Activated CD4-positive, alpha-beta T cell treated with anti-CD3 and anti-CD28 coated beads, Interleukin-10, Interleukin-2, amounts not matched to agents 100 ng/mL and 50 ng/mL, durations not matched to agents 16 hours and 8 hours (primary cell): ENCODE data around the gene POU6F2.

ENCODE experiments used
- DNase-seq: peaks from one replicate; pipeline ENCODE4 v3.0.0-alpha.2; 2020

The POU6F2 gene

DNA sequence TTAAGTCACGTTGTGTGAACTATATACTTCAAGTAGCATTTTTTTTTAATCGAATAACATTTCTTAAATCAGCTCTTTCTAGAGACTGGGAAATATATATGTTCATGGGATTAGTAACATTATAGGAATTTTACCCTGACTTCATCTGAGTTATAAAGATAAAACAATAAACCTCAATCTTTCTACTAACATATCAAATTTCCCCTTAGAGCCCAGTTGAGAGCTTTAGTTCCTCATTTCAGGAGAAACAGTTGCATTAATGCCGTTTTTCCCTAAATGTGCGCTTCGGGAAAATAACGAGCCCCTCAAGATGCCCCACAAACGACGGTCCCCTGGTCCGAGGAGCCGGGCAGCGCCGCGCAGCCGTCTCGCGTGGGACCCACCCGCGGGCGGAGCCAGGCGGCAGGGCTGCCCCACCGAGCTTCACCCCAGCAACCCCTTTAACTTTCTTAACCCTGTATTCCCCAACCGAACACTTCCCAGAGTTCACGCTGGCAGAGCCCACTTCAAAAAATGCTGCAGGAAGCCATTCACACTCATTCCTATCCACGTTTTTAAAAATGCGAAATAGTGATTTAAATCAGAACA is 436.0 kb downstream of the POU6F2 start:
- no peak for DNase-seq

DNA sequence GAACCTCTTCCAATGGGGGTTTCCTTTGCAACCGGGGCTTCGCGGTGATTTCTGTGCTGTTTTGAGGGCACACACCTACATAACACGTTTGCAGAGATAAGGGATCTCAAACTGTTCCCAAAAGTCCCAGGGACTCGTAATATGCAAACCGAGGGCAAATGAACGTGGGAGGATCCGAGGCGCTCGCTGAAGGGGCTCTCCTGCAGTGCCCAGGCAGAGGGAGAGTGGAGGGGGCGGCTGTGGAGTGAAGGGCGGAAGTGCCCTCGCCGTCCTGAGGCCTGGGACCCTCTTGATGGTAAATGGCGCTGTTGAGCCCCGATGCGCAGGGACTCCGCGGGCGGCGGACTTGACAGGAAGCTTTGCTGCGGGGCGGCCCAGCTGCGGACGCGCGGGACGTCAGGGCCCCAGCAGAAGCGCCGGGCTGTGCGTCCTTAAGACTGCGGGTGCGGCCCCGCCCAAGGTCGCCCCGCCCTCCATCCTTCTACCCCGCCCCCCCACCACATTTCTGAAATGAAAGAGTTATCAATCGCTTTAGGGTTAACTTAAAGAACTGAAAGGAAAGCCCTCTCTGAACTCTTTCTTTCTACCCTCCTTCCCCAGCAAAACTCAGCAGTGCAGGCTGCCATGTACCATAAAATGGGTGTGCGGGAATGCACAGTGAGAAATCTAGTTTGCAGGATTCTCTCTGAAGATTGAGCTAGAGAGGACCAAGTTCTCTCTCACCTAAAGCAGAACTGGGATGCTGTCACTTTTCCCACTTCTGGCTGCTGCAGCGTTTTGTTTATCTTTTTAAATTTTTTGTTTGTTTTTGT is 436.7 kb downstream of the POU6F2 start:
- DNase-seq, result peak; percentile 64

DNA sequence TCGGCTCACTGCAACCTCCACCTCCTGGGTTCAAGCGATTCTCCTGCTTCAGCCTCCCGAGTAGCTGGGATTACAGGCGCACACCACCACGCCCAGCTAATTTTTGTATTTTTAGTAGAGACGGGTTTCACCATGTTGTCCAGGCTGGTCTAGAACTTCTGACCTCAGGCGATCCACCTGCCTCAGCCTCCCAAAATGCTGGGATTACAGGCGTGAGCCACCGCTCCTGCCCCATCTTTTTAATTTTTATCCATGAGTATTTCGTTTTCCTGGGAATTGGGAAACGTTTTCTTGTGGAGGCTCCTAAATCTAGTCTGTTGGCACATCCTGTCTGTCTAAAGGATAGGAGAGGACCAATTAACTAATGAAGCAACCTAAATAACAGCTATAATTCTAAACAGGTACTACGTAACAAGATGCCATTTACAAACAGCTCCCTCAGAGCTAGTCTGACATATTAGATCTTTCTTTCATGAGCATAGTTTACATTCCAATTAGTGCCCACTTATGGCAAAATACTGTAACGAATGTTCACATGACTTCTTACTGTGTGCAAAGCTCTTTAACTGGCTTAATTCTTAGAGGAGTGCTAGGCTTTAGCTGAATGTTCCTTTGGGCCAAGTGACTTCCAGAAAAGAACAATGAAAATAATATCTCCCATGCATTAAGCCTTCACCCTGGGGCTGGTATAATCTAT is 437.5 kb downstream of the POU6F2 start:
- no peak for DNase-seq

DNA sequence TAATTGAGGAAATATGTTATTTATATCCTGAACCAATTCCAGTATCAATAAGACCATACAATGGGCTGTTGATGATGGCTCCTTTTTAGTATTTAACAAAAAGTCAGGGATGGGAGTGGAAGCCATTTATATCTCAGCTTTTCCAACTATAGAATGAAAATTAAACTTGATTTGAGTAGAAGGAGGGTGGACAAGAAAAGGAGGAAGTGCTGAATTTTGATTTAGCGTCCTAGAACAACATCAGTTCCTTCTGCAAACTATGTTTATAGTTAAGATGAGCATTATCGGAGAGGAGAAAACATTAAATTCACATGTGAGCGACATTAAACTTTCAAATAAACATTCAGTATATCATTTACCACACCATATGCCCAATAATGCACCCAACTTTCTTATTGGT is 439.2 kb downstream of the POU6F2 start:
- DNase-seq, result no peak

DNA sequence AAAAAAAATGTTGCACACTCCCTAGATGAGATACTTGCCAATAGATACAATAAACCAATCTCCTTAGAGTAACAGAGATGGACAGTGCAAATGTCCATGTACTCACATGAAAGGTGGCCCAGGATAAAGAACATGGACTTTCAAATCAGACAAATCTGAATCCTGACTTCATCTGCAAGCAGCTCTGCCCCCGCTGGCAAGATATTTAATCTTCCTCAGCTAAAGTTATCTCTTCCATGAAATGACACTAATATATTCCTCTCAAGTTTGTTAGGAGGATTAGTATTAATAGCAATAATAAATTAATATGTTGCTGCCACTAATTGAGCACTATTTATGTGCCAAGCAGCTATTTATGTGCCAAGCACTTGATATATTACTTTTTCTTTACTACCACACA is 439.9 kb downstream of the POU6F2 start:
- no peak for DNase-seq

DNA sequence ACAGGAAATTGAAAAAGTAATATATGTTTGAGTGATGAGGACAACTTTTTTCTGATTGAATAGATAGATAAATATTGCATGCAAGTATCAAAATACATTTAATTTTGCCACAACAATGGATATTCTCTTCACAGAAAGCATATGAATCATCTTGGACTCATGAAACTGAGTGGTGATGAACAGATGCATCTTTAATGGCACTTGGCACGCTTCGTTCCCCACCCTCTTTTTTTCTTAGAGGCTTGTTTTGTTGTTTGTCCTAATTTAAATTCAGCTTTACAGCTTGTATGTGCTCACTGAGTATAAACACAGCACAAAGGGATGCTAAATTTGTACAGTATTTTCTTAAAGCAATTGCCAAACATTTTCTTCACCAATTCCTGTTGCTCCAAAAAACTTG is 443.5 kb downstream of the POU6F2 start:
- DNase-seq, result no peak

DNA sequence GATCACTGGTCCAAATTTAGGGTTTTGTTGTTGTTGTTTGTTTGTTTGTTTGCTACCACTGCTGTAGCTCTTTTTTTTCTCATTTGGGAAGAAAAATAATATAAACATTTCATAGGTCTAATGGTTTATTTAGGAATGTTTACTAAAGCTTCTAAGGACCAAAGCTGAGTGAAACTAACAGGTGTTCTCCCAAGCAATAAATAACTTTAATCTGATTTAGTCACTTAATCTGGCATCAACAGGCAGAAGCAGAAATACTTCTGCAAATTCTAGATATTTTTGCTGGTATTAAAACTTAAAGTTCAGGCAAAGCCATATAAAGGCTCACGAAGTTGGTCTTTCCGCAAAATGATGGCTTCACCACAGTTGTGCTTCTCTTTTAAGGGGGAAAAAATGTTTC is 444.0 kb downstream of the POU6F2 start:
- no peak for DNase-seq

DNA sequence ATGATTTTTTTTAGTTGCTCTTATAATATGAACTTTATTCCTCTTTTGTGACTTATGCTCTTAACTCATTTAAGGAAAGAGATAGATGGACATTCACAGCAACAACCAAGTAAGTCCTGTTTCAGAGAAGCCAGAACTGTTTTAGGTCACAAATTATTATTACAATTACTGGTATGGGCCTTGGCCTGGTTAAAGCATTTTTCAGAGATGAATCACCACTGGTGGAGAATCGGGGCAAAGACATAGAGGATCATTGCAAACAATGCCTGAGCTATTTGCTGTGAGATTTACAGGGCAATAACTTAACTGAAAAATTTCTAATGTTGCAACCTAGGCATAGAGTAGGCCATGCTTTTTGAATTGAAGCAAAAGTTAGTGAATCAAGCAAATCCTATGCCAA is 450.5 kb downstream of the POU6F2 start:
- DNase-seq, result no peak

DNA sequence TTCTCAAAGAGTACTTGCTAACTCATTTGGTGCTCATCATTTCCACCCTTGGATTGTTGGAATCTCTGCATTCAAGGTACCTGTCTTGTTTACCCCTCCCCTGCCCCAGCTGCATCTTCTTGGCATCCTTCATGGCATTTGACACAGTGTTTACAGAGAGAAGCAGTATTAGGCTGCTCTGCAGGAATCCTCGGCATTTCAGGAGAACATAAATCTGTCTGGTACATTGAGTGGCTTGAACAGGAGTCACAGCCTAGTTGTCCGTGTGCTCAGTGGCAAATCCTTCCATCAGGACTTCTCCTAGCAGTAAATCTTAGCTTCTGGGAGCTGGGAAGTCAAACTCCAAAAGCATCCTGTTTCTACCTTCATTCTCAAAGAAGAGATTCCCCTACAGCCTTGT is 451.7 kb downstream of the POU6F2 start:
- no peak for DNase-seq

DNA sequence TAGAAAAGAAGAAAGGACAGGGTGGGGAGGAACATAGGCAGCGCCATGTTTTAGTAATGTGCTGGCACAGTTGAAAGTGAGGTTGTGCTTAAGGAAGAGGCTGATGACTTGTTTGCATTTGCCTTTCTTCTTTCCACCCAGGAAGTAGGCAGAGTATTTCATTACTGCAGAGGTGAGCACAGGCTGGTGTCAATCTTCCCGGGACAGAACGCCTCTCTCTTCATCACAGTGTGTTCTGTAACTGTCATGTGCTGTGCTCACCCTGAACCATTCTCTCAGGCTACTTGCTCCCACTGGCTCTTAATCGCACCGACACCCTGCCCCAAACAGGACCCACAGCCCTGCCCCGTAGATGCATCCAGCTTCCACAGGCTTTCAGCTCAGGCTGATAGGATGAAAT is 452.7 kb downstream of the POU6F2 start:
- DNase-seq, result no peak

DNA sequence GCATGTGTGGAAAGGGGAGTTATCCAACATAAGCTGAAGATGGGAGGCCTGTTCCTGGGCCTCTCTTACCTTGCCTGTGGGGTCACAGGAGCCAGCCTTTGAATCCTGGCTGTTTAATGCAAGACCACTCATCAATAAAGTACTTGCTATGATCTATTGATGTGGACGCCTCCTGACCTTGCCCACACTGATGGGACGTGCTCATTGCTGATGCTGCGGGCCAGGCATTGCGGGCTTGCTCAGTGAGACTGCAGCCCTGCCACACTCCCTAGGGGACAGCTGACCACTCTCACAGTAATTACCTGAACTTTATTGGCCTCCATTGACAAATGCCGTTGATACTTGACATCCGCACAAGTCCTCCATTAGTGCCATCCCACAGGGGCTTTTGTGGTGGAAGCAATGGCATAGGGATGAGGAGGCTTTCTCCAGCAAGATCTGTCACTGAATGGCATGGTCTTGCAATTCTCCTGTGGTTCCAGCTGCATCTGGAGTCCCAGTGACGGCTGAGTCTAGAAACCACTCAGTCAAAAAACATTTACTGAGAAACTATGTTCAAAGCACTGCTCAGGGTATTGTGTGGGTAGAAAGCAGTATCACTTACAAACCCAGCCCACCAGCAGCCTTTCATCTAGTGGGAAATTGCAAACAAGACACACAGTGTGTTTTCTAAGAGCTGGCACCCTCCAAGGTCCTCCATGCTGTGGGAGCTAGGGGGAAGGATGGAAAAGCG is 453.4 kb downstream of the POU6F2 start:
- DNase-seq, result no peak

DNA sequence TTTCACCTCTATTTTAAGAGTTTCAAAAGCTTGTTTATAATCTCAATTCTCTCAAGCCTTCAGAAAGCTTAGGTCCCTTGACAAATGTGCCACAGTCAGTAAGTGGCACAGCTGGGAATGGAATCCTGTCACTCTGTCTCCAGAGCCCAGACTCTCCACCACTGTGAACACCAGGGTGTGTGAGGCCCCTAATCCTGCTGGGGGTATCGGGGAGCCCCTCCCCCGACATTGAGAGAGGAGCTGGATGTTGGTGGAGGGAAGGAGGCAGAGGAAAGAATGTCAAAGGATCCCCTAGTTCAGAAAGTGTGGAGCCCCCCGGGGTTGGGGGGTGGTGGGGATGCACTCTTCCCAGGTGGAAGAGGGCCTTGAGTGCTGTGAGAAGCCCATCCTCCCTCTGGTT is 454.7 kb downstream of the POU6F2 start:
- no peak for DNase-seq

DNA sequence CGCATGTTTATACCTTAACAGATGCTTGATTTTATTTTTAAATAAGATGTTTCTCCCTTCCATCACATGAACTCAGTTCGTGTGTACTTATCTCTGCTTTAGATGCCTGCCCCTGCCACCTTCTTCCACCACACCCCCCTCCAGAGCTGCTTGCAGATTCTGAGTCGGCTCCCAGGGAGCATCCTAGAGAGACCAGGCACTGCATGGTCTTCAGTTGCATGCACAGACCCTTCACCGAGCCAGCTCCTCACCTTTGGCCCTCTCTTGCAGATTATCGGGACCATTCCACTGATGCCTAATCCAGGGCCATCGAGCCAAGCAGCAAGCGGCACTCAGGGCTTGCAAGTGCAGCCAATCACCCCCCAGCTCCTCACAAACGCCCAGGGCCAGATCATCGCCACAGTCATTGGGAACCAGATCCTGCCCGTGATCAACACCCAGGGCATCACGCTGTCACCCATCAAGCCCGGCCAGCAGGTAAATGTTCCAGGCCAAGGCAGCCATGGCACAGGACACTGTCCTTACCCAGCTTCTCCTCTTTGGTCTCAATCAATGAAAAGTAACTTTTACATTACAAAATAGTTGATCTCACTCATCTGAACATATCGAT is 455.2 kb downstream of the POU6F2 start:
- no peak for DNase-seq

DNA sequence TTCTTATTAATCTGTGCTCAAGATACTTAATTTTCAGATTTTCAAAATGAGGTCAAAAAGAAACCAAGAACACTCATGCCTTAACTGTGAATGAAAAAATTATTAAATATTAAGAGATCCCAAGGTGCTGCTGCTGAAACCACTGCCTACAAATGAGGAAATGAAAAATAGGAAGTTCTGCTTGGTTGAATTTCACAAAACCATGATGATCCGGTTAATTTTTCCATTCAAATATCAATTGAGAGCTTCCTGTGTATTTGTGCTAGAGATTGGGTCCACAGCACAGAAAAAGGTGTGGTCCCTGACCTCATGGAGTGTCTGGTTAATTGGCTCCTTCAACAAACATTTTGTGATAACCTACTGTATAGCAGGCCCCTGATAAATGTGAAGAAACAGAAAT is 455.8 kb downstream of the POU6F2 start:
- no peak for DNase-seq

DNA sequence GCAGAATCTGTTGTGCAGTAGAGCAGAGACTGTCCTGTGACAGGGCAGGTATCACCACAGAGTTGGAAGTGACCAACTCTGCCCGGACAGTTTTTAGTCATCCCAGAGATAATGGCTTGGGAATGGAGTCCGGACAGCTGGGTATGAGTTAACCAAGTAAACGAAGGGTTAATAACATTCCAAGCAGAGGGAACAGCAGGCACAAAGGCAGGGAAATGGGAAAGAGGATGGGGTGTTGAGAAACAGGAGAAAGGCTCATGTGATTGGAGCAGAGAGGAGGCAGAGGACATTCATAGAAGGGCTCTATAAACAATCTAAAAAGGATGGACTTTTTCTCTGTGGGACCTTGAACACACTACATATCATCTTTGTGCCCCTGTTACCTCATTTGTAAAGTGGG is 456.3 kb downstream of the POU6F2 start:
- DNase-seq, result no peak

DNA sequence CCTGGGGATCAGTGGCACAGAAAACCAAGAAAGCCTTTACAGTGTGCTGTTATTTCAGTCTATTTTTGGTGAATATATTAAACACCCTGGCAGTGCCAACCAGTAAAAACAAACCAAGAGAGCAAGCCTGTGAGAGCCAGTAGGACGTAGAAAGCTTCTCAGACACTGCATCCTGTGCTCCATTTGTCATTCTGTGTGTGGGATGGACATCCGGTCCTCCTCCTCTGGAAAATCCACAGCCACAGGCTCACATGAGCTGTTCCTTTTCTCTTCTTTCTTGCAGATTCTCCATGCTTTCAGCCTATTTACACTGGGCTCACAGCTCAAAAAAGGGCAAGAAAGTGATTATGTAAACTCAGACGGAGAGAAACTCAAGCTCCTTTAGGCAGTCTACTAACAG is 468.8 kb downstream of the POU6F2 start:
- DNase-seq, result no peak

DNA sequence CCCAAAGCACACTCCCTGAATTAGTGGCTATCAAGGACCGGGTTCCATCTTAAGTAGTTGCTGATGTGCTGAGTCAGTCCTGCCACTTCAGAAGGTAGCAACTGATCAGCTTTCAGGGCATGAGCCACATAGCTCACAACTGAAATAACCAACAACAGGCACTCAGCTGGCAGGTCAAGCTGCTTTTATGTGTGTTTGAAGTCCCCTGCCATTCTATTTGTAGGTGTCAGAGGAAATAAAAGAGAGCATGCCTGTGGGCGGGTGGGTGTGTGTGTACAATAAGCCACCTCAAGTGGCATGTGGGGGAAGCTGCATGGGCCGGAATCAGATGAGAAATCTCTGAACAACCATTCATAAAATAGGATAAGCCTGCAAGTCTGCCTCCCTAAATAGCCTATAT is 474.2 kb downstream of the POU6F2 start:
- DNase-seq, result no peak

DNA sequence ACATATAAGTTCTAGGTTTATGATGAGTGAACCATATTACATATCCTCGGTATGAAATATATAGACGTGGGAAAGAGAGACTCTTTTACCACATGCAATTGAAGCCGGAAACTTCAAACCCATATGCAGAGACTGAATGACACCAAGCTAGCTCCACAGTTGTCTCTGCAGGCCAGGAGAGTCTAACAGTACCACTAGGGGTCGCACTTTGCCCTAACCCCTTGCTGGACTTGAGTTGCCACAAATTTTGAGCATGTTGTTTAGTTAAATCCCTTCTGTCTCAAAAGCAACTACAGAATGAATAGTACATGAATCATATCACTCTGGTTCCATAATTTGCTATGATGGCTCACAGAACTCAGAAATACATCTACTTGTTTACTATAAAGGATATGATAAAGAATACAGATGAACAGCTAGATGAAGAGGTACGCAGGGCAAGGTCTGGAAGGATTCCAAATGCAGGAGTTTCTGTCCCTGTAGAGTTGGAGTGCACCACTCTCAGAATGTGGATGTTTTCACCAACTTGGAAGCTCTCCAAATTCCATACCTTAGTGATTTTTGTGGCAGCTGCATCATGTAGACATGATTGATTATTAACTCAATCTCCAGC is 476.1 kb downstream of the POU6F2 start:
- DNase-seq, result peak; percentile 68

DNA sequence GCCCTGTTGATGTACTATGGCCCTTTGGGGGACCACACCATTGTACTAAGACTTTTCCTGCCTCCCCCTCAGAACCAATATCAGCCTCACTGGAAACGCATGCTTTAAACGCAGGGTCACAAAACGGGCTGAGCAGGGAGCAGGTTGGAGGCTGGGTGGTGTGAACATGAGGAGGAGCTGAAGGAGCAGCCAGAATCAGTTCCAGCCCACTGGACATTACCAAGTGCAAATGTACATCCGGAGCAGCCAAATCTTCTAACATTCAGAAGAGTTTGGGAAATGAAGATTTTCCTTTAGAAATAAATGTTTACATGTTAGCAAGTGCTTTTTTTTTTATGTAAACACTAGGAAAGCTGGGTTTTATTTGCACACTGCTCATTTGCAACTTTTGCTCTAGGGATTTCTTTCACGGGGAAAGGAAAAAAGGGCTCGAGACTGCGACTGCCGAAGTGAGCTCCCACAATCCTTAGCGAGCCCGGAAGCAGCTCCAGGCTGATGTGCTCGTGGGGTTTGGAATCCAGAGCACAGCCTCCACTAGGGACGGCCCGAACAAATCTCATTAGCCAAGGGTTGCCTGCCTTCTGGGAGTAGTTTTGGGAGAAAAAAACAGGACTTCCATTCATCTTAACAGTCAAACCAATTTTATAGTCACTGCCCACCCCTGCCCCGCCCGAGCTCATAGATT is 480.5 kb downstream of the POU6F2 start:
- DNase-seq, result no peak

DNA sequence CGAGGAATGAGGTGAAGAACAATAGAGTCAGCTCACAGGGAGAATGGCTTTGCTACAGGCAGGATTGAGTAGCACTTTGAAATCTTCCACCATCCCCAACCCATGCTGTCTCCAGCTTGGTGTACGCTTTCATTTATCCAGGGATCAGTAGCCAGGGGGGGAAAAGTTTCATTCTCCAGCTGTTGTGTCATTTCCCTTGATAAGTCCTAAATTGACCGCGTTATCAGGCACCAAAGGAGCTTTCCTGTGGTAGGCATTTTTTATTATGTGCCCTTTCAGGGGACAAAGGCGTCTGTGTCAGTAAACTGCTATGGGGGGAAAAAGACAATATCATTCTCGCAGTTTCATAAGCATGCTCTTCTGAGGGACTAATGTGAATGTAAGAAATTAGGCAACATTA is 481.9 kb downstream of the POU6F2 start:
- DNase-seq, result no peak

DNA sequence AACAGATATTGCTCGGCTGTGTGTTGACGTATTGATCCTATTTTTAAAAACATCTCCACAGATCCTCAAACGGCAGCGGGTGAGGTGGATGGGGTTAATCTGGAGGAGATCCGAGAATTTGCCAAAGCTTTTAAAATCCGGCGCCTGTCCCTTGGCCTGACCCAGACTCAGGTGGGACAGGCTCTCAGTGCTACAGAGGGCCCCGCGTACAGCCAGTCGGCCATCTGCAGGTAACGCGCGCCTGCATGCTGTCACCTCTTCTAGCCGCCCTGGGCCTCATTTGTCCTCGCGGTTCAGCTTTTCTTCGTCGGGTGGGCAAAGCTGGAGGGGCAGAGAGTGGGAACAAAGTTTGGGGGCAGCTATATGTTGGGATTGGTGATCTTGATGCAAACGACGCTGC is 482.8 kb downstream of the POU6F2 start:
- no peak for DNase-seq

DNA sequence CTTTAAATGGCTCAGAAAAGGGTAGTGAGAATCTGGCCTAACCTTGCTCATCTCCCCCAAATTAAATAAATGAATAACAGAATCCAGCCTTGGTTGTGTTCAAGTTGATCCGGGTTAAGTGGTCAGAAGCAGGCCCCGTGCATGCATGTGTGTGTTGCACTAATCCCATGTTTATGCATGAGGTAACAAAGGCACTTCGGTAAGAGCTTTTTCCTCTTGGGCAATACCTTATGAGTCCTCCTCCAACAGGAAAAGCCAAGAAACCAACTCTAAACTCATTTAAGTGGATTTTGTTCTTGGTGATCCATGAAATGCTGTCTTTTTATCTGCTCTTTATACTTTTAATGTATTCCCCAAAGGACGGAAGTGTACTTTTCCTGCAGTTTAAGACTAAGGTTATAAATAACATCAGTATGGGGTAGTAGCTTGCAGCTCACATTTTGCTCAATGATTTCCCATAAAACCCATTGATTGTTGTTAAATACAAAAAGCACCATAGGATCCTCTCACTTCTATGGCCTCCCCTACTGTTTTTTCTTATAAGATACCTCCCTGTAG is 483.6 kb downstream of the POU6F2 start:
- DNase-seq, result no peak
